Brain pericyte (primary cell): ENCODE data around the gene CLPX.
"Not testable (repeated sequence)": the region's sequence is repeated elsewhere in the genome, so short reads cannot be mapped to it uniquely, and the experiment has no call there.

Experiments
- DNase-seq: peaks from one replicate; pipeline ENCODE4 v3.0.0-alpha.2; 2012; ENCODE audit warnings: low read depth, low spot score

Gene CLPX

DNA sequence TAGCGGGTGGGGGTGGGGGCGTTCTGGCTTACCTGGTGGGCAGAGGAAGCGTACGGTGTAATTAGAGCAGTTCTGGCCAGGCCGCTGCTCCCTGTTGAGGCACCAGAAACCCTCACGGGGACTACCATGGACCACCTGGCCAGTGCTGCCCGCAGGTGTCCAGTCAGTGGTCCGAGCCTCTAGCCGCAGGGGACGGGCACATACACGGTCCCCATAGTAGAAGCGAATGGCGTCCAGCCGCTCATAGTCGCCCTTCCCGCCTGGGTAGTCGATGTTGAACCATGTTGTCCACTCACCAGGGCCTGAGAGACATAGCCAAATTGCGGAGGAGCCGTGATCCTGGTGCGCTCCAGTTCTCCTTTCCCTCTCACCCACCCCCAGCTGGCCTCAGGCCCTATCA, 21.6 kb upstream of the CLPX start:
- no peak for DNase-seq

DNA sequence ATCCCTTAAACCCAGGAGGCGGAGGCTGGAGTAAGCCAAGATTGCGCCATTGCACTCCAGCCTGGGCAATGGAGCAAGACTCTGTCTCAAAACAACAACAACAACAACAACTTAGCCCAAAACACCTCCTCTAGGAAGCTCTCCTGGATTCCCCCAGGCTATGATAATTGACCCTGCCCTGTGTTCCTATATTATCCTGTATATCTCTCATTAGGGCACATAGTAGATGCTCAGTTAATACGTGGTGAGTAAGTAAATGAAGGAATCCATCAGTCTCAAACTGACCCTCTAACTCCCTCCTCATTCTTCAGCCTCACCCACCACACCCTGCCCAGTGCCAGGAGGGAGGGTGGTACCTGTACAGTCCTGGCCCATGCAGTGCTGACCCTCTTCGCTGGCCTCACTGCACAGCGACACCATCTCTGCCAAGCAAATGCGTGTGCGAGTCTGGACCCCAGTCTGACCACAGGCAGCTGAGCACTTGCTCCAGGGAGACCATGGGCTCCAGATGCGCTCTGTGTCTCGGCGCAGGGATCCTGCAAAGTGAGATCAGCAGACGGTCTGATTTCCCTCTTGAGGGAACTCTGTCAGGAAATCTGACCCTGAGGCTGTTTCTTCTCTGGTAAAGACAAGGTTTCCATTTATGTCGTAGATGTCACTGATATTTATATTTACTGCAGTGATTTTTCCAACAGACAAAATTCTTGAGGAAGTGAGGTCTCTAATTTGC, 20.0 kb upstream of the CLPX start:
- DNase-seq, result no peak

- DNase-seq, result no peak
These were observed 19.2 kb upstream of the CLPX start for GRCh38 chr15:65204236-65204930.

- DNase-seq, result no peak
These were observed 16.8 kb upstream of the CLPX start for GRCh38 chr15:65201918-65202317.

DNA sequence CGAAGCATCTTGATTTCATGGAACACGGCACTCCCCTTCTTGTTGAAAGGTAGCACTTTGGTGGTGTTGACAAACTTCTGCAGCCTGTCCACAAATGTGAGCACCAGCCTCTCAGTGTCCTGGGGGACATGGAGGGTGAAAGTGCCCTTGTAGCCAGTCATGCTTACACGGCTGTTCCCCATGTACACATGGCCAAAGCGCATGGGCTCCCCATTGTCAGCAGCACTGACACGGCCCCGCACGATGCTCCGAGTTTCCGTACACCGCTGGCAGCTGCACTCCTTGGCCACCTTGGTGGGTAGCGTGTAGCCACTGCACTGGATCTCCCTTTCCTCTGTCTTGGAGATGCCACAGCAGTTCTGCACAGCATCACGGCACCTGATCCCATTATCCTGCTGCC, 13.4 kb upstream of the CLPX start:
- no peak for DNase-seq

GRCh38 chr15:65197337-65197645, 12.1 kb upstream of the CLPX start:
- DNase-seq, result no peak

DNA sequence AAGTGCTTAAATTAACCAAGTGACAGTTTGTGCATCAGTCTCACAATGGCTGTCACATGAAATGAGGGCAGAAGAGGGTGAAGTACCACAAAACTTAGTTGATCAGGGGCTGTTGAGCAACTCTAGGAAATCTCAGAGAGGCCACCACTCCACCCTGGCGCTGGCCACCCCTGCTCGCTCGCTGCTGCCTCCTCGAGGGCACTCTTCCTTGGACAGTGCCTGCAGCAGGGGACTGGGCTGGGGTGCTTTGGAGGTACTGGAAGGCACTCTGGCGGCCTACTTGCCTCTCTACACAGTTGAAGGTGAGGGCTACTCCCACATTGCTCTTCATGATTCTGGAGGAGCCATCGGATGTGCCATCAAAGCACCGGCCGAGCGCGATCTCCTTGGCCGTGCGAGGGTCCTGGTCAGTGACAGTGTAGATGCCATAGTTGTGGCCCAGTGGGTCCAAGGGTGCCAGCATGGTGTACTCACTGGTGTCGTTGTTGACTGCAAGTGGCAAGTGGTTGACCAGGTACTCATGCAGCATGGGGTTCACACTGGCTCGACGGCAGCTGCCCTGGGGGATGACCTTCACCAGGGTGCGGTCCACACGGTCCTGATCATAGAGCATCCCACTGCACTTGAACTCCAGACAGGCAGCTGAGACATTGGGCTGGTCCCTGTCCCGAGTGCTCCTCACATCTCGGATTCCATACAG, 11.6 kb upstream of the CLPX start:
- no peak for DNase-seq

DNA sequence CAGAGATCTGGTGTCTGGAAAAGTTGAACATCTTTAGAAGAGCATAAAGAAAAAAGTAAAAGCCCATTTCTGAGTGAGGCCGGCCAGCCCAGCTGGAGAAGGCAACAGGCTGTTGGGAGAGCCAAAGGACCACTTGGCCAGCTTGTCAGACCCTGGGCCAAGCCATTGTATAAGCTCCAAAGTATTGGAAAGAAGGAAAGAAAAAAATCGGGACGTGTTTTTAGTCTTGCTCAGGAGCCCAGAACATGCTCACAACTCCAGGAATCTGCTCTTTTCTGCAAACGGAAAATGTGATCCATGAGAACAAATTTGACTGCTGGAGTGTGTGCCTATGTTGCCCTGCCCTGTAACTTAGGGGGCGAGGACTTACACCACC, 10.4 kb upstream of the CLPX start:
- DNase-seq, result no peak

- DNase-seq, result no peak
These were observed 9.8 kb upstream of the CLPX start for GRCh38 chr15:65194826-65195547.

DNA sequence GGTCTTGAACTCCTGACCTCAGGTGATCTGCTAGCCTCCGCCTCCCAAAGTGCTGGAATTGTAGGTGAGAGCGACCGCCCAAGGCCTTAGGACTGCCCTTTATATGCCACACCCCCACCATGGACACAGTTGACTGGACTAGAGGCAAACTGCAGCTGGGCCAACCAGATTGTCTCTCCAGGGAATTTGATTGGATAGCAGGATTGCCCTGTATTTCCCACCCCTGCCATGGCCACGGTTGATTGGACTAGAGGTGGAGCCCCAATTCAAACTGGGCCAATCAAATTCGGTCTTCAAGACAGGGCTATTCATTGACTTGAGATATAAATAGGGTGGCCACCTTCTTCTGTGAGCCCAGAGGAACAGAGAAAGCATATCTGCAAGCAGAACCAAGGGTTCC, 6.9 kb upstream of the CLPX start:
- no peak for DNase-seq

DNA sequence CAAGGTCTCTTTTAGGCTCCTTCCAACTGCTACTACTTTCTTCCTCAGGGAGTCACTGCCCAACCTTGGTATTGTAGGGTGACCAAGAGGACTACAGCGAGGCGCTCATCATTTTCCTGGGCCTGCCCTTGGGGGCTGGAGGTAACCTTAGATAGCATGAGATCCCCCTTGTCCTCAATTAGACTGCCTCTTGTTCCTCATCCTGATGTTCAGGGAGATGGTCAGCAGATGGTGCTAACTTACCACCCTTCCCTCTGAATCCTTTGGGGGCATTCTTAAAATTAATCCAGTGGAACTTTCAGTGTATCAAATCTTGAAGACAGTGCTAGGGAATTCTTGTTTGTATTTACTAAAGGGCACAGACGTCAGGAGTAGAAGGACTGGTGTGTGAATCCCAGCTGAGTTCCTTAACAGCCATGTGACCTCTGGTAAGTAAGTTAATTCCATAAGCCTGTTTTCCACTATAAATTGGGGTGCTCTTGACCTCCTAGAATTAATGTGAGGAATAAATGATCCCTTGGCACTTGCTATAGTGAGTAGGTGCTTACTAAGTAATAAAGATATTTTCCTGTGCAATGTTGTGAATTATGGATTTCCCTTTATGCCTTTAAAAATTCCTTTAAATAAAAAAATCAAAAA, 4.1 kb upstream of the CLPX start:
- no peak for DNase-seq

GRCh38 chr15:65188472-65188871, 3.3 kb upstream of the CLPX start:
- not testable (repeated sequence) for DNase-seq

GRCh38 chr15:65184305-65184867, 756 bp downstream of the CLPX start:
- no peak for DNase-seq

- DNase-seq, result no peak
These were observed 1.3 kb downstream of the CLPX start for GRCh38 chr15:65183865-65184159.

DNA sequence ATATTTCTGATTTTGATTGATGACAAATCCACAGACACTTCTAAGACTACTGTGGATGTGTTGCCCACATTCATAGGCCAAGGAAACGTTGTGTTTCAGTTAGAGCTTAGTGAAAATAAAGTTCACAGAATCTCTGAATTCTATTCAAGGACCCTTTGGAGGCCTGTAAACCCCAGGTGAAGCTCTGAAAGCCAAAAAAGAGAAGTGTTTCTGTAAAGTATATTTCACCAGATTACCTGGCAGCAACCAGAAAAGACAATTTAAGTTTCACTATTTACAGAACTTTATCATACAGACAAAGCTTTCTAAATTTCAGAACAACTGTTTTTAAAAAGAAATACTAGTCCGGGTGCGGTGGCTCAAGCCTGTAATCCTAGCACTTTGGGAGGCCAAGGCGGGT, 2.6 kb downstream of the CLPX start:
- no peak for DNase-seq

DNA sequence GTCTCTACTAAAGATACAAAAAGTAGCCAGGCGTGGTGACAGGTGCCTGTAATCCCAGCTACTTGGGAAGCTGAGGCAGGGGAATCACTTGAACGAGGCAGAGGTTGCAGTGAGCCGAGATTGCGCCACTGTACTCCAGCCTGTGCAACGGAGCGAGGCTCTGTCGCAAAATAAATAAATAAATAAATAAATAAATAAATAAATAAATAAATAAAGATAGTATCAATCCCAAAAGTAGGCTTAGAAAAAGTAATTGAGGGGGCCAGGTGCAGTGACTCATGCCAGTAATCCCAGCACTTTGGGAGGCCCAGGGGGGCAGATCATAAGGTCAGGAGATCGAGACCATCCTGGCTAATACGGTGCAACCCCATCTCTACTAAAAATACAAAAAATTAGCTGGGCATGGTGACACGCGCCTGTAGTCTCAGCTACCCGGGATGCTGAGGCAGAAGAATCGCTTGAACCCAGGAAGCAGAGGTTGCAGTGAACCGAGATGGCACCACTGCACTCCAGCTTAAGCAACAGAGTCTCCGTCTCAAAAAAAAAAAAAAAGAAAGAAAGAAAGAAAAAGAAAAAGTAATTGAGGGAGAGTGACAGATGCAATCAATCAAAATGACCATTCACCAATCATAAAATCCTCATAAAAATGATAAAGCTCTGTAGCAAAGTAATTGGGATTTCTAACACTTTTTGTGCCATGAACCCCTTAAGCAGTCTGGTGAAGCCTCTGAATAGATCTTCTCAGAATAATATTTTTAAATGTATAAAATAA, 3.4 kb downstream of the CLPX start:
- not testable (repeated sequence) for DNase-seq

DNA sequence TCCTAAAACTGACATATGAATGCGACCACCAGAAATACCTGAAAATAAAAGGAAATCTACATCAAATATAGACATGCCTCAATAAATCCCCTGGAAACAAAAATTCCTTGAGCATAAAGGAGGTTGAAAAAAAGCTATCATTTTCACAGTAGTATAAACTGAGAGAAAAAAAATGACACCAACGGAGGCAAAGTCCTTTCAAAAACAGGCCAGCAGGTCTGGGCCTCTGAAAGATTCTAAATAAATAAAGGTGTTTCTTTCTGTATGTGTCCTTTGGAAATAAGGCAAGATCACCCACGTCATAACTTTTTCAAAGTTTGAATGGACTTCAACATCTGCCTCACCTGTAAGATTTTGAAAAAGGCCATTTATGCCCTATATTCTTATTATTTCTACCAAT, 5.0 kb downstream of the CLPX start:
- no peak for DNase-seq

DNA sequence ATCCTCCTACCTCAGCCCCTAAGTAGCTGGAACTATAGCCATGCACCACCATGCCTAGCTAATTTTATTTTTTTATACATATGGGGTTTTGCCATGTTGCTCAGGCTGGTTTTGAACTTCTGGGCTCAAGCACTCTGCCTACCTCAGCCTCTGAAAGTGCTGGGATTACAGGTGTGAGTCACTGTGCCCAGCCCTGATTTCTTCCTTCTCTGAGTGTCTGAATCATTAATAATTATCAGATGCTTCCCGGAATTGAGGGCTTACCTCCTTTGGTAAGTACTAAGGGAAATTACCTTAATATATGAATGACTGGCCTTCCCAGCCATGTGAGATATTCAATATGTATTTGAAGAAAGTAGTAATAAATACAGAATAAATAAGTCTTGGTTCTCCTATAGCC, 7.2 kb downstream of the CLPX start:
- DNase-seq, result no peak

- no peak for DNase-seq
These were observed 9.1 kb downstream of the CLPX start for GRCh38 chr15:65176056-65176455.

DNA sequence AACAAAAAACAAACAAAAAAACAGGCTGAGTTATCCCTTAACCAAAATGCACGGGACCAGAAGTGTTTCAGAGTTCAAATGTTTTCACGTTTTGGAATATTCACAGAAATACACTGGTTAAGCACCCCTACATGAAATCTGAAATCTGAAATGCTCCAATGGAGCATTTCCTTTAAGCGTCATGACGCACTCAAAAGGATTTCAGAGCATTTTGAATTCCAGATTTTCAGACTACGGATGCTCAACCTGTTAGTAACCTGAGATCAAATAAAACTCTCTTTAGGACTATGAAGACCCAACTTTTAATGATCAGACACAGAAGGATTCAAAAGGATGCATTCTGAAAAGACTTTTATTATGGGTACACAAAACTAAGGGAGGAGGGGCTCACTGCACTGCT, 9.6 kb downstream of the CLPX start:
- DNase-seq, result no peak

DNA sequence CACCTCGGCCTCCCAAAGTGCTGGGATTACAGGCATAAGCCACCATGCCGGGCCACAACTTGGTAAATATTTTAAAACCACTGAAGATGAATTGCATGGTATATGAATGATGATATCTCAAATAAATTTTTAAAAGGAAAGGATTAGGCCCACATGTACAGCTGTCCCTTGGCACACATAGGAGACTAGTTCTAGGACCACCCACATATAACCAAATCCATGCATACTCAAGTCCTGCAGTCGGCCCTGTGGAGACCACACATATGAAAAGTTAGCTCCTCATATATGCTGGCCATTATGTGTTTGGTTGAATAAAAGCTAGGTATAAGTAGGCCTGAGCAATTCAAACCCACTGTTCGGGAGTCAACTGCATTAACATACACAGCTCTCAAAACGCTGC, 10.6 kb downstream of the CLPX start:
- DNase-seq, result no peak
